Kidney glomerular epithelial cell (primary cell): ENCODE results near the gene CYB5R2.
"Not testable (repeated sequence)": the region's sequence is repeated elsewhere in the genome, so short reads cannot be mapped to it uniquely, and the experiment has no call there.

Experiments
- DNase-seq: peaks from one replicate; lab custom pipeline; 2025; lab: John Stamatoyannopoulos, UW

CYB5R2 gene

GRCh38 chr11:7668911-7669310, 4.4 kb downstream of the CYB5R2 start:
- peak; percentile 15 for DNase-seq

GRCh38 chr11:7668464-7668863, 4.8 kb downstream of the CYB5R2 start:
- no peak for DNase-seq

GRCh38 chr11:7667460-7667859, 5.8 kb downstream of the CYB5R2 start:
- peak; percentile 64 for DNase-seq

- no peak for DNase-seq
These were observed 6.9 kb downstream of the CYB5R2 start for GRCh38 chr11:7666292-7666866.

- peak; percentile 66 for DNase-seq
These were observed 7.6 kb downstream of the CYB5R2 start for GRCh38 chr11:7665473-7666291.

- DNase-seq = no peak
These were observed 8.4 kb downstream of the CYB5R2 start for GRCh38 chr11:7664867-7665266.

GRCh38 chr11:7663531-7663930, 9.8 kb downstream of the CYB5R2 start:
- not testable (repeated sequence) for DNase-seq

GRCh38 chr11:7657306-7658025, 15.8 kb downstream of the CYB5R2 start:
- DNase-seq = peak; percentile 46

GRCh38 chr11:7656704-7657103, 16.6 kb downstream of the CYB5R2 start:
- no peak for DNase-seq

- DNase-seq = no peak
These were observed 17.8 kb downstream of the CYB5R2 start for GRCh38 chr11:7655253-7656217.

- DNase-seq = no peak
These were observed 19.1 kb downstream of the CYB5R2 start for GRCh38 chr11:7654195-7654705.

- no peak for DNase-seq
These were observed 21.6 kb downstream of the CYB5R2 start for GRCh38 chr11:7651700-7652099.

- DNase-seq = no peak
These were observed 22.2 kb downstream of the CYB5R2 start for GRCh38 chr11:7651140-7651551.

GRCh38 chr11:7648264-7648663, 25.0 kb downstream of the CYB5R2 start:
- no peak for DNase-seq

- no peak for DNase-seq
These were observed 26.4 kb downstream of the CYB5R2 start for GRCh38 chr11:7646866-7647265.

- no peak for DNase-seq
These were observed 28.1 kb downstream of the CYB5R2 start for GRCh38 chr11:7645206-7645605.

- DNase-seq = no peak
These were observed 30.0 kb downstream of the CYB5R2 start for GRCh38 chr11:7643314-7643713.

- no peak for DNase-seq
These were observed 30.6 kb downstream of the CYB5R2 start for GRCh38 chr11:7642747-7643146.

GRCh38 chr11:7640816-7641215, 32.5 kb downstream of the CYB5R2 start:
- no peak for DNase-seq

GRCh38 chr11:7639643-7640025, 33.7 kb downstream of the CYB5R2 start:
- no peak for DNase-seq
